Suprapubic skin (tissue), 4 donors: ENCODE measurements around the gene TMEM267. TPM values are rescaled to one million over a fixed set of nuclear protein-coding genes. Genes with fewer than 3 reads are reported as not detected.

Experiments used
- DNase-seq, 2 donors: peaks; one replicate each; pipeline ENCODE4 v3.0.0-alpha.2; 2019; ENCODE audit warnings: low spot score in 2 of 2
- H3K27ac ChIP-seq: fragments of 200-600 bp; sonication (generic); one replicate; pipeline ENCODE4 v1.5.1; 2019
- H3K27me3 ChIP-seq: fragments of 200-600 bp; sonication (generic); one replicate; pipeline ENCODE4 v1.5.1; 2019
- H3K36me3 ChIP-seq: fragments of 200-600 bp; sonication (generic); one replicate; pipeline ENCODE4 v1.5.1; 2019
- H3K4me1 ChIP-seq: fragments of 200-600 bp; sonication (generic); one replicate; pipeline ENCODE4 v1.5.1; 2019
- H3K4me3 ChIP-seq: fragments of 200-600 bp; sonication (generic); one replicate; pipeline ENCODE4 v1.5.1; 2019; ENCODE audit warnings: mild to moderate bottlenecking
- H3K9me3 ChIP-seq: fragments of 200-600 bp; sonication (generic); one replicate; pipeline ENCODE4 v1.5.1; 2019
- EP300 ChIP-seq: sonication (generic); formaldehyde crosslinking; IDR thresholded peaks from one replicate; pipeline ENCODE4 v1.6.1; 2017; ENCODE audit warnings: antibody characterized with exemption
- POLR2A ChIP-seq, 2 donors: fragments of 450-650 bp; IDR thresholded peaks; one replicate each; pipeline ENCODE4 v1.6.1; 2017; ENCODE audit warnings: antibody characterized with exemption in 2 of 2, mild to moderate bottlenecking in 2 of 2, moderate library complexity in 2 of 2
- POLR2AphosphoS5 ChIP-seq, 3 donors: sonication (generic); formaldehyde crosslinking; IDR thresholded peaks; one replicate each; pipeline ENCODE4 v1.6.1; 2017; ENCODE audit warnings: antibody characterized with exemption in 3 of 3
- WGBS: methylation state at CpG from one replicate; pipeline ENCODE4 v1.1.5; 2018; 5-methylcytosine and 5-hydroxymethylcytosine counted together
- total RNA-seq, 4 donors: library from RNA; depleted of rRNA; stranded (reverse); fragments of >200 nt; gene quantifications; one replicate each; pipeline ENCODE4 v1.1.0, GENCODE V29; 2016
- TF ChIP-seq, protein P1 (sequence below), 2 donors: fragments of 200-600 bp in 1 of 2; fragments of 450-650 bp in 1 of 2; sonication (generic) in 1 of 2; IDR thresholded peaks; one replicate each; pipeline ENCODE4 v1.5.1; 2016 to 2019; ENCODE audit warnings: antibody characterized with exemption in 2 of 2, mild to moderate bottlenecking in 1 of 2, moderate library complexity in 1 of 2

TMEM267 gene
- total RNA-seq, 4 donors from 2014 or later = 4.8 to 13.4 (median 10.6) TPM

DNA sequence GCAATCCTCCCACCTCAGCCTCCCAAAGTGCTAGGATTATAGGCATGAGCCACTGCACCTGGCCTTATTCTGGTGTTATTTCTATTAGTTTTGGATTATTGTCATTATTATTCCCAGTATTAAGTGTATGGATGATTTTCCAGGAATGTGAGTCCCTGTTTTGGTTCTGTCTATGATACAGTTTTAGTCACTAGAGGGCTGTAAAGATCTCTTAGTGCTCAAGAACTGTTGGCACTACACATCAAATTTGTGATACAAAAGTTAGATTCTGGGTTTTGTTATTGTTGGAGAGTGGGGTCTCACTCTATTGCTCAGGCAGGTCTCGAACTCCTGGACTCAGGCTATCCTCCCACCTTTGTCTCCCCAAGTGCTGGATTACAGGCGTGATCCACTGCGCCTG, 83.6 kb downstream of the TMEM267 start:
- WGBS = 88% methylated on average over 3 of the region's 3 CpGs
- no peak overlapping the region for H3K4me3 ChIP-seq
- no peak for DNase-seq
- H3K4me1 ChIP-seq = peaks cover 14% of the 10 kb centered on the region
- no peaks in the 10 kb centered on the region for H3K27me3 ChIP-seq
- TF ChIP-seq EP300 = no peak
- no peak for TF ChIP-seq POLR2A (IDR thresholded peaks at IDR 0.05)
- TF ChIP-seq POLR2AphosphoS5 (IDR thresholded peaks at IDR 0.05) = no peak
- TF ChIP-seq, protein P1, sequence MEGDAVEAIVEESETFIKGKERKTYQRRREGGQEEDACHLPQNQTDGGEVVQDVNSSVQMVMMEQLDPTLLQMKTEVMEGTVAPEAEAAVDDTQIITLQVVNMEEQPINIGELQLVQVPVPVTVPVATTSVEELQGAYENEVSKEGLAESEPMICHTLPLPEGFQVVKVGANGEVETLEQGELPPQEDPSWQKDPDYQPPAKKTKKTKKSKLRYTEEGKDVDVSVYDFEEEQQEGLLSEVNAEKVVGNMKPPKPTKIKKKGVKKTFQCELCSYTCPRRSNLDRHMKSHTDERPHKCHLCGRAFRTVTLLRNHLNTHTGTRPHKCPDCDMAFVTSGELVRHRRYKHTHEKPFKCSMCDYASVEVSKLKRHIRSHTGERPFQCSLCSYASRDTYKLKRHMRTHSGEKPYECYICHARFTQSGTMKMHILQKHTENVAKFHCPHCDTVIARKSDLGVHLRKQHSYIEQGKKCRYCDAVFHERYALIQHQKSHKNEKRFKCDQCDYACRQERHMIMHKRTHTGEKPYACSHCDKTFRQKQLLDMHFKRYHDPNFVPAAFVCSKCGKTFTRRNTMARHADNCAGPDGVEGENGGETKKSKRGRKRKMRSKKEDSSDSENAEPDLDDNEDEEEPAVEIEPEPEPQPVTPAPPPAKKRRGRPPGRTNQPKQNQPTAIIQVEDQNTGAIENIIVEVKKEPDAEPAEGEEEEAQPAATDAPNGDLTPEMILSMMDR (IDR thresholded peaks at IDR 0.05) = no peak
- H3K9me3 ChIP-seq = no peaks in the 10 kb centered on the region
- H3K36me3 ChIP-seq = no peaks in the 10 kb centered on the region
- no peak overlapping the region for H3K27ac ChIP-seq

- Histone ChIP-seq H3K4me3 (peak overlapping the region; percentile 63), H3K27me3 (no peaks in the 10 kb centered on the region), H3K4me1 (peaks cover 14% of the 10 kb centered on the region), H3K36me3 (no peaks in the 10 kb centered on the region), H3K27ac (peak overlapping the region; percentile 71), H3K9me3 (no peaks in the 10 kb centered on the region)
- TF ChIP-seq POLR2AphosphoS5 (IDR thresholded peaks at IDR 0.05) = peak in 1 of 3 donors; percentile 79
- TF ChIP-seq EP300 = no peak
- TF ChIP-seq POLR2A (IDR thresholded peaks at IDR 0.05) = no peak
- 3% methylated on average over 52 of the region's 53 CpGs for WGBS
- peak; percentile 69 to 81 for DNase-seq
Observed at GRCh38 chr5:43396762-43397304, 86.8 kb downstream of the TMEM267 start.

Other genes with a start within 250 kb of the TMEM267 start
- 100 to 1,000 TPM in 2 of 4 donors, 10 to 100 TPM in 2; 92.4 to 160 (median 119) TPM for gene HMGCS1, start 170.5 kb downstream of the TMEM267 start, total RNA-seq
- gene CCL28, start 71.5 kb downstream of the TMEM267 start, total RNA-seq = 10 to 100 TPM; 10.7 to 24.8 (median 17.8) TPM
- gene C5orf34, start 31.3 kb upstream of the TMEM267 start, total RNA-seq = 1 to 10 TPM in 1 of 4 donors, under 1 TPM in 3; 0.64 to 5.4 (median 0.77) TPM
- 10 to 100 TPM; 41.5 to 69.1 (median 47.4) TPM for gene PAIP1, start 73.2 kb upstream of the TMEM267 start, total RNA-seq
- gene NNT, start 119.3 kb upstream of the TMEM267 start, total RNA-seq = 10 to 100 TPM; 23.9 to 38.3 (median 32.7) TPM